Sigmoid colon (tissue), 7 donors: ENCODE data around the gene SLIT1. TPM values are rescaled to one million over a fixed set of nuclear protein-coding genes. Genes with fewer than 3 reads are reported as not detected.

Experiments used
- DNase-seq: peaks from one replicate; pipeline ENCODE4 v3.0.0-alpha.2; 2019
- H3K27ac ChIP-seq, 4 donors: fragments of 200-600 bp; sonication (generic); one replicate each; pipeline ENCODE4 v1.5.1; 2016 to 2019; ENCODE audit warnings: mild to moderate bottlenecking in 1 of 4
- H3K27me3 ChIP-seq, 3 donors: fragments of 200-600 bp; sonication (generic); one replicate each; pipeline ENCODE4 v1.5.1; 2019; ENCODE audit warnings: mild to moderate bottlenecking in 1 of 3
- H3K36me3 ChIP-seq, 4 donors: fragments of 200-600 bp; sonication (generic); one replicate each; pipeline ENCODE4 v1.5.1; 2016 to 2019
- H3K4me1 ChIP-seq, 4 donors: fragments of 200-600 bp; sonication (generic); one replicate each; pipeline ENCODE4 v1.5.1; 2017 to 2019
- H3K4me3 ChIP-seq, 4 donors: fragments of 200-600 bp; sonication (generic); one replicate each; pipeline ENCODE4 v1.5.1; 2017 to 2019; ENCODE audit warnings: mild to moderate bottlenecking in 2 of 4, moderate library complexity in 1 of 4
- H3K9me3 ChIP-seq, 4 donors: fragments of 200-600 bp in 3 of 4; sonication (generic) in 3 of 4; one replicate each; pipeline versions ENCODE4 v1.5.1 to v1.6.1; 2013 to 2019
- CTCF ChIP-seq, 4 experiments: fragments of 450-650 bp in 3 of 4; fragments of 200-600 bp in 1 of 4; IDR thresholded peaks; one replicate each; pipeline ENCODE4 v1.5.1; 2016 to 2019; ENCODE audit warnings: antibody characterized with exemption in 4 of 4, mild to moderate bottlenecking in 3 of 4, moderate library complexity in 2 of 4
- EP300 ChIP-seq, 4 donors: sonication (generic); formaldehyde crosslinking; IDR thresholded peaks; one replicate each; pipeline ENCODE4 v1.6.1; 2017; ENCODE audit warnings: antibody characterized with exemption in 4 of 4
- POLR2A ChIP-seq, 2 donors: fragments of 450-650 bp; IDR thresholded peaks; one replicate each; pipeline ENCODE4 v1.6.1; 2016; ENCODE audit warnings: antibody characterized with exemption in 2 of 2, mild to moderate bottlenecking in 2 of 2, moderate library complexity in 2 of 2
- POLR2AphosphoS5 ChIP-seq, 4 donors: sonication (generic); formaldehyde crosslinking; IDR thresholded peaks; one replicate each; pipeline ENCODE4 v1.6.1; 2017; ENCODE audit warnings: antibody characterized with exemption in 4 of 4
- WGBS, 2 donors: extraction: QIAGEN DNeasy Blood & Tissue Kit; methylation state at CpG; one replicate each; pipeline ENCODE4 v1.1.7; 2013; 5-methylcytosine and 5-hydroxymethylcytosine counted together
- intact Hi-C: fragments of 100-400 bp; cut with DNase I; formaldehyde crosslinking; loops from one replicate; pipeline ENCODE4 v1.15.1; 2023
- polyA plus RNA-seq, 3 donors: library from polyadenylated mRNA; stranded (reverse); fragments of 200-250 nt; gene quantifications; one replicate each; pipeline ENCODE4 v1.2.3, GENCODE V29; 2013
- total RNA-seq, 4 donors: library from RNA; depleted of rRNA; stranded (reverse); fragments of >200 nt; gene quantifications; one replicate each; pipeline ENCODE4 v1.1.0, GENCODE V29; 2016
- donor health status: healthy with polysubstance abuse.
- donor health status: Bipolar disorder and iron deficiency.
- donor health status: healthy.

The SLIT1 gene
- total and polyA plus RNA-seq, 7 donors, result under 0.01 to 1.4 (median 0.58) TPM; not detected in 1

- Histone ChIP-seq H3K36me3 (no peaks in the 10 kb centered on the region), H3K27me3 (no peaks in the 10 kb centered on the region), H3K4me3 (no peak overlapping the region), H3K27ac (no peak overlapping the region), H3K9me3 (no peaks in the 10 kb centered on the region), H3K4me1 (peaks cover 0 to 14% (median 10%) of the 10 kb centered on the region in 4 donors)
- TF ChIP-seq CTCF (IDR thresholded peaks at IDR 0.05), result no peak
- TF ChIP-seq EP300 (IDR thresholded peaks at IDR 0.05), result no peak
- TF ChIP-seq POLR2A (IDR thresholded peaks at IDR 0.05), result no peak
- no peak for TF ChIP-seq POLR2AphosphoS5 (IDR thresholded peaks at IDR 0.05)
- no peak for DNase-seq
- intact Hi-C loops, result no loop called here
- 46 to 71% methylated on average over 9 of the region's 9 CpGs for WGBS, 2 donors
Observed at GRCh38 chr10:97131666-97132065, 54.1 kb downstream of the SLIT1 start.

GRCh38 chr10:97131181-97131628 lies 54.6 kb downstream of the SLIT1 start:
- H3K4me3 ChIP-seq, result no peak overlapping the region
- no peak for TF ChIP-seq POLR2A (IDR thresholded peaks at IDR 0.05)
- no peak for TF ChIP-seq POLR2AphosphoS5 (IDR thresholded peaks at IDR 0.05)
- no peak for TF ChIP-seq EP300 (IDR thresholded peaks at IDR 0.05)
- TF ChIP-seq CTCF (IDR thresholded peaks at IDR 0.05), result no peak
- intact Hi-C loops, result no loop called here
- no peak overlapping the region for H3K27ac ChIP-seq
- H3K36me3 ChIP-seq, result no peaks in the 10 kb centered on the region
- no peaks in the 10 kb centered on the region for H3K9me3 ChIP-seq
- DNase-seq, result no peak
- peaks cover 0 to 14% (median 10%) of the 10 kb centered on the region in 4 donors for H3K4me1 ChIP-seq
- 89 to 90% methylated on average over 8 of the region's 8 CpGs for WGBS, 2 donors
- H3K27me3 ChIP-seq, result no peaks in the 10 kb centered on the region

- H3K27ac ChIP-seq, result no peak overlapping the region
- no peaks in the 10 kb centered on the region for H3K9me3 ChIP-seq
- H3K4me1 ChIP-seq, result peaks cover 0 to 14% (median 10%) of the 10 kb centered on the region in 4 donors
- TF ChIP-seq POLR2AphosphoS5 (IDR thresholded peaks at IDR 0.05) (no peak), POLR2A (IDR thresholded peaks at IDR 0.05) (no peak), CTCF (IDR thresholded peaks at IDR 0.05) (no peak), EP300 (IDR thresholded peaks at IDR 0.05) (no peak)
- no peak overlapping the region for H3K4me3 ChIP-seq
- H3K36me3 ChIP-seq, result no peaks in the 10 kb centered on the region
- 55 to 60% methylated on average over 11 of the region's 11 CpGs for WGBS, 2 donors
- DNase-seq, result no peak
- no peaks in the 10 kb centered on the region for H3K27me3 ChIP-seq
- intact Hi-C loops, result no loop called here
Observed at GRCh38 chr10:97129666-97130065, 56.1 kb downstream of the SLIT1 start.

- Histone ChIP-seq H3K36me3 (no peaks in the 10 kb centered on the region), H3K27me3 (no peaks in the 10 kb centered on the region), H3K9me3 (no peaks in the 10 kb centered on the region), H3K4me3 (no peak overlapping the region), H3K4me1 (peaks cover 0 to 14% (median 10%) of the 10 kb centered on the region in 4 donors), H3K27ac (no peak overlapping the region)
- no peak for DNase-seq
- intact Hi-C loops, result no loop called here
- no peak for TF ChIP-seq EP300 (IDR thresholded peaks at IDR 0.05)
- TF ChIP-seq POLR2AphosphoS5 (IDR thresholded peaks at IDR 0.05), result no peak
- TF ChIP-seq CTCF (IDR thresholded peaks at IDR 0.05), result no peak
- no peak for TF ChIP-seq POLR2A (IDR thresholded peaks at IDR 0.05)
- WGBS, 2 donors, result 71 to 80% methylated on average over 12 of the region's 12 CpGs
Observed at GRCh38 chr10:97128516-97129154, 57.1 kb downstream of the SLIT1 start.
